ENCODE results near the gene TBC1D5. TPM values are rescaled to one million over a fixed set of nuclear protein-coding genes. Genes with fewer than 3 reads are reported as not detected.

TBC1D5 gene
- total and polyA plus RNA-seq, 10 donors: 6.4 to 140 (median 97.1) TPM

DNA sequence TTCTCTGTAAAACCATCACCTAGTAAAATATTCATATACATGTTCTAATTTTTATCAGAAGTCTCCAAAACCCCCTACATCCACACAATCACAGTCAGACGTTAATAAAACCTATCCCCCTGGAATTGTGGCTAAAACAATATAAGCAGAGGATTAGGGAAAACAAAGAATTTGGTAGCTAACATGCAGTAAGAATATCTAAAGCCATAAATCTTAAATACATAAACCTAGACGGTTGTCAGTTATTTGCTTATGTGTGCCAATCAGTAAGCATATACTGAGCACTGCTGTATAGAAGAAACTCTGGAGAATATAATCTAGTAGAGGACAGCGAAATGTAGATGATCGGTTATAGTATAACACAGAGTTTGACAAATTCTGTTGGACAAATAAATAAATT, 232.2 kb downstream of the TBC1D5 start:
- Histone ChIP-seq H3K9me3 (no peaks in the 10 kb centered on the region), H3K27me3 (replicated peaks in 1 of 7) (no peaks in the 10 kb centered on the region), H3K4me3 (no peak overlapping the region), H3K27ac (no peak overlapping the region), H3K4me1 (peaks cover 0 to 4% (median 0%) of the 10 kb centered on the region in 6 donors), H3K36me3 (peaks cover 0 to 28% (median 2%) of the 10 kb centered on the region in 6 donors)
- intact Hi-C loops (cut with DNase I; ENCODE audit: low total_unique reads): no loop called here
- TF ChIP-seq POLR2AphosphoS5 (IDR thresholded peaks at IDR 0.05) (no peak), POLR2A (IDR thresholded peaks at IDR 0.05) (no peak)
- TF ChIP-seq, protein P1, sequence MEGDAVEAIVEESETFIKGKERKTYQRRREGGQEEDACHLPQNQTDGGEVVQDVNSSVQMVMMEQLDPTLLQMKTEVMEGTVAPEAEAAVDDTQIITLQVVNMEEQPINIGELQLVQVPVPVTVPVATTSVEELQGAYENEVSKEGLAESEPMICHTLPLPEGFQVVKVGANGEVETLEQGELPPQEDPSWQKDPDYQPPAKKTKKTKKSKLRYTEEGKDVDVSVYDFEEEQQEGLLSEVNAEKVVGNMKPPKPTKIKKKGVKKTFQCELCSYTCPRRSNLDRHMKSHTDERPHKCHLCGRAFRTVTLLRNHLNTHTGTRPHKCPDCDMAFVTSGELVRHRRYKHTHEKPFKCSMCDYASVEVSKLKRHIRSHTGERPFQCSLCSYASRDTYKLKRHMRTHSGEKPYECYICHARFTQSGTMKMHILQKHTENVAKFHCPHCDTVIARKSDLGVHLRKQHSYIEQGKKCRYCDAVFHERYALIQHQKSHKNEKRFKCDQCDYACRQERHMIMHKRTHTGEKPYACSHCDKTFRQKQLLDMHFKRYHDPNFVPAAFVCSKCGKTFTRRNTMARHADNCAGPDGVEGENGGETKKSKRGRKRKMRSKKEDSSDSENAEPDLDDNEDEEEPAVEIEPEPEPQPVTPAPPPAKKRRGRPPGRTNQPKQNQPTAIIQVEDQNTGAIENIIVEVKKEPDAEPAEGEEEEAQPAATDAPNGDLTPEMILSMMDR (IDR thresholded peaks at IDR 0.05 in 8 of 11, conservative IDR thresholded peaks at IDR 0.05 in 3 of 11): no peak
- no peak for DNase-seq
- WGBS, 5 donors: 90 to 95% (median 92%) methylated on average over 4 of the region's 4 CpGs

GRCh38 chr3:17508180-17508752, 234.2 kb downstream of the TBC1D5 start:
- Histone ChIP-seq H3K4me1 (no peaks in the 10 kb centered on the region), H3K9me3 (no peaks in the 10 kb centered on the region), H3K27ac (no peak overlapping the region), H3K27me3 (replicated peaks in 1 of 7) (no peaks in the 10 kb centered on the region), H3K36me3 (peaks cover 0 to 29% (median 2%) of the 10 kb centered on the region in 6 donors), H3K4me3 (no peak overlapping the region)
- no peak for DNase-seq
- WGBS, 5 donors: 93 to 98% (median 96%) methylated on average over 4 of the region's 4 CpGs
- intact Hi-C loops (cut with DNase I; ENCODE audit: low total_unique reads): no loop called here
- TF ChIP-seq, protein P1 (IDR thresholded peaks at IDR 0.05 in 8 of 11, conservative IDR thresholded peaks at IDR 0.05 in 3 of 11): no peak
- TF ChIP-seq POLR2A (IDR thresholded peaks at IDR 0.05) (no peak), POLR2AphosphoS5 (IDR thresholded peaks at IDR 0.05) (no peak)

DNA sequence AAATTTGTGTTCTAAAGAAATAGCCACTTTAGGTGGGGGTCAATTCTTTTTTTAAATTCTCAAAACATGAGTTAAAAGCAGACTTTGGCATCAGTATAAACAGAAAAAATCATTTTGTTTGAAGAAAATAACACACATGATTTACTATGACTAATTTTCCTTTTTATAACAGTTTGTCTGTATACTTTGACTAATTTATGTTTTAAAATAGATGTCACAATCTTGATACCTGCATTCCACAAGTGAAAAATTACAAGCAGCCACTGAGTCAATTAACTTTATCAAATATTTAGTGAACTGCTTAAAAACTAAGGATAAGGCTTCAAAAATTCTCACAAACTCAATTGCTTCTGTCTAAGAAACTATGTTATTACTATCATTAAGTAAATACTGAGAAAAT, 235.0 kb downstream of the TBC1D5 start:
- Histone ChIP-seq H3K36me3 (peaks cover 0 to 37% (median 2%) of the 10 kb centered on the region in 6 donors), H3K9me3 (no peaks in the 10 kb centered on the region), H3K27me3 (replicated peaks in 1 of 7) (no peaks in the 10 kb centered on the region), H3K4me1 (no peaks in the 10 kb centered on the region), H3K4me3 (no peak overlapping the region), H3K27ac (no peak overlapping the region)
- TF ChIP-seq POLR2A (IDR thresholded peaks at IDR 0.05): no peak
- TF ChIP-seq, protein P1 (IDR thresholded peaks at IDR 0.05 in 8 of 11, conservative IDR thresholded peaks at IDR 0.05 in 3 of 11): no peak
- no peak for TF ChIP-seq POLR2AphosphoS5 (IDR thresholded peaks at IDR 0.05)
- intact Hi-C loops (cut with DNase I; ENCODE audit: low total_unique reads): no loop called here
- no peak for DNase-seq

- H3K9me3 ChIP-seq: no peaks in the 10 kb centered on the region
- H3K27me3 ChIP-seq (replicated peaks in 1 of 7): no peaks in the 10 kb centered on the region
- no peak for TF ChIP-seq POLR2A (IDR thresholded peaks at IDR 0.05)
- TF ChIP-seq POLR2AphosphoS5 (IDR thresholded peaks at IDR 0.05): no peak
- TF ChIP-seq, protein P1 (IDR thresholded peaks at IDR 0.05 in 8 of 11, conservative IDR thresholded peaks at IDR 0.05 in 3 of 11): no peak
- H3K36me3 ChIP-seq: peaks cover 0 to 40% (median 2%) of the 10 kb centered on the region in 6 donors
- DNase-seq: no peak
- H3K4me3 ChIP-seq: no peak overlapping the region
- H3K27ac ChIP-seq: no peak overlapping the region
- intact Hi-C loops (cut with DNase I; ENCODE audit: low total_unique reads): no loop called here
- no peaks in the 10 kb centered on the region for H3K4me1 ChIP-seq
Observed at GRCh38 chr3:17505856-17506255, 236.6 kb downstream of the TBC1D5 start.
